CD4-positive, alpha-beta T cell treated with Interleukin-17A for 1 hour (primary cell): ENCODE measurements around the gene PEX26.
"Not testable (repeated sequence)": the region's sequence is repeated elsewhere in the genome, so short reads cannot be mapped to it uniquely, and the experiment has no call there.

Experiments used
- DNase-seq: peaks from one replicate; pipeline ENCODE4 v3.0.0-alpha.2; 2020

The PEX26 gene

GRCh38 chr22:18123476-18124025 lies 45.8 kb downstream of the PEX26 start:
- DNase-seq: not testable (repeated sequence)

GRCh38 chr22:18126606-18127005 lies 48.8 kb downstream of the PEX26 start:
- DNase-seq: no peak

- DNase-seq: no peak
Measured at GRCh38 chr22:18130018-18130417, 52.2 kb downstream of the PEX26 start.

DNA sequence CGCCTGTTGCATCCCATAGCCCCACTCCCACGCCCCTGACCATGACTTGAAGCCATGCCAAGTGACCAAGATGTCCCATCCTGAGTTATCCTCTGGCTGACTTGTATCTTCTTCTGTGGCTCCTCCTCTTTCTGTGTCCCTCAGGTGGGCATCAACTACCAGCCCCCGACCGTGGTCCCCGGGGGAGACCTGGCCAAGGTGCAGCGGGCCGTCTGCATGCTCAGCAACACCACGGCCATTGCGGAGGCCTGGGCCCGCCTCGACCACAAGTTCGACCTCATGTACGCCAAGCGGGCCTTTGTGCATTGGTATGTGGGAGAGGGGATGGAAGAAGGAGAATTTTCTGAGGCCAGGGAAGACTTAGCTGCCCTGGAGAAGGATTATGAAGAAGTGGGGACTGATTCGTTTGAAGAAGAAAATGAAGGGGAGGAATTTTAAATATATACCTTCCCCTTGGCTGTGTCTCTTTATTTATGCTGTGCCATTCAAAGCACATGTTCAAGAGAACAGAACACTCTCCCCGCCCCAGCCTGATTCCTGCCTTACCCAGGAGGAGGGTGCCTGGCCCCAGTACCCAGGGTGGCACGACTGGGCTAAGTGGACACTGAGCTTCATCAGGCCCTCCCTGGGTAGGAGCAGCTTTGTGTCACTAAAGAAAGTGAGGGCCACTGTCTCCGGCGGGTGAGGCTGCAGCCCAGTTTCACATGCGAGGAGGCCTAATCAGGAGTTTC lies 53.1 kb downstream of the PEX26 start:
- DNase-seq: no peak

DNA sequence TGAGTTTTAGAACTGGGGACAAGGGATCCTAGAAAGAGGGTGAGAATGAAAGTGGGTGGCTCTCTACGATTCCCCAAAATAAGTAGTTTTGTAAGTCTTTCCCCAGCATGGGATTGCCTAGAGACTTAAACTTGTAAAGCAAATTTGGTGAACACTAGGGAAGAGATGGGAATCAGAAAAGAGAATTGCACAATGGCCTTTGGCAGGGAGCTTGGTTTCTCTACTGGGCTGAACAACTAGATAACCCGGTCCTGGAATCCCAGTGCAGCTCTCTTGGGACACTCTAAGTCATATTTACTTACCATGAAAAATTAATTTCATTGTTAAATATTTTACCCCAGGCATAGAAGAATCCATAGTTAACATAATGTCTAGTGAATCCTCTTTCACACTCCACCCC lies 55.7 kb downstream of the PEX26 start:
- no peak for DNase-seq

- DNase-seq: no peak
Measured at GRCh38 chr22:18136563-18137320, 59.0 kb downstream of the PEX26 start.

- not testable (repeated sequence) for DNase-seq
Measured at GRCh38 chr22:18141004-18141403, 63.2 kb downstream of the PEX26 start.

GRCh38 chr22:18144105-18144504 lies 66.3 kb downstream of the PEX26 start:
- no peak for DNase-seq

- no peak for DNase-seq
Measured at GRCh38 chr22:18145676-18146388, 68.0 kb downstream of the PEX26 start.

DNA sequence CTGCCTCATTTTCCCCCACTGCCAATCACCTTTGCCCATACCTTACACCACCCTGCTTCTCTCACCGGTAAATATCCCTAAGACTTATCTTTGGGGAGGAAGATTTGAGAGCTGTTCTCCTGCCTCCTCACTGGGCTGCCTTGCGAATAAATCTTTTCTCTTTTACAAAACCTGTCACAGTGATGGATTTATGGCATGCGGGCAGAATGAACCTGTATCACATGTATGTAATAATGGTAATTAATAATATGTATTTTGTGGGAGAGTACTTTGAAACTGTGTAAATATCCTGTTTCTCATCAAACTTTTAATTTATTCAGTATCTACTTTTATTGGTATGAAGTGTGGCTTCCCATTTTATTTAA lies 68.6 kb downstream of the PEX26 start:
- no peak for DNase-seq

- DNase-seq: no peak
Measured at GRCh38 chr22:18147791-18148190, 70.0 kb downstream of the PEX26 start.

DNA sequence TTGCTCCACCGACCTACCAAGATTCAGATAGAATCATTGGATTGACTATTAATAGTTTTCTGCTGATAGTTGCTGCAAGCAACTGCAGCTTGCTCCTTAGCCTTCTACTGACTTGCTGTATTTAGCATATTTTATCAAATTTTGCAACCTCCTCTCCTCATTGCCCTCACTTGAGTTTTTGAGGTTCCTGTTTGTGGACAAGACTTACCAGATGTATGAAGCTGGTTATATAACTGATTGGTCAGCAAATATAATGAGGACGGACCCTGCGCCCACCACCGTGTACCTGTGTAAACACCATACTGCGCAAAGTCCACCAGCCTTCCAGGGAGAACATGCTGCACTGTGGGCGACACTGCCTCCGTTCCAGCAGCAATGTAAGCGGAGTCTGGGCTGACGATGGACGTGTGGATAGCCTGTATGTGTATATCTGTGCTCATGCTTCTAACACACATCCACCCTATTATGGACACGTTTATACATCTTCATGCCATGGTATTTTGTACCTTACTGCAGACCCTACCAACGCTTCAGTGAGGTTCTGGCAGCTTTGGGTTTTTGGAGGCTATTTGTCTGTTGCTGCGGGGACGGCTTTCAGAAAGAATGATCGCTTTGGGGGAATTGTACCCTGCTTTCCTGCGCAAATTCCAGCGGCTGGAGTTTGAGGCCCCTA lies 70.6 kb downstream of the PEX26 start:
- DNase-seq: no peak

DNA sequence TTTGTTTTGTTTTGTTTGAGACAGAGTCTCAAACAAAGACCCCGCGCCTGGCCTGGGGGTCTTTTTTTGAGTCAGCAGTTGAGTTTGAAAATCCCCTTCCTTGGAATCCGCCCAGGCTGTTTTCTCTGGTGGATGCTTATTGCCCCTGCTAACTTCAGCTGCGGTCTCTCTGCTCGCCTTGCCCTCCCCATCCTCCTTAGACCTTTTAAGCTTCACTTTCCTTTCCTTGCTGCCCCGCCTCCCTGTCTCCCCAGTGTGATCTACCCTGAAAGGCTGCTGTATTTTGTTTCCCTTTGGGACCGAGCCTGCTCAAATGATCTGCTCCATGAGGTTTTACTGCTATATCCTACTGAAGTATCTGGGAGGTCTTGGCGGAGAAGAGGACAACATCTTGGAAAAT lies 74.7 kb downstream of the PEX26 start:
- peak; percentile 25 for DNase-seq

GRCh38 chr22:18154821-18155390 lies 77.1 kb downstream of the PEX26 start:
- no peak for DNase-seq
